ENCODE measurements around the gene TIAM1.

DNA sequence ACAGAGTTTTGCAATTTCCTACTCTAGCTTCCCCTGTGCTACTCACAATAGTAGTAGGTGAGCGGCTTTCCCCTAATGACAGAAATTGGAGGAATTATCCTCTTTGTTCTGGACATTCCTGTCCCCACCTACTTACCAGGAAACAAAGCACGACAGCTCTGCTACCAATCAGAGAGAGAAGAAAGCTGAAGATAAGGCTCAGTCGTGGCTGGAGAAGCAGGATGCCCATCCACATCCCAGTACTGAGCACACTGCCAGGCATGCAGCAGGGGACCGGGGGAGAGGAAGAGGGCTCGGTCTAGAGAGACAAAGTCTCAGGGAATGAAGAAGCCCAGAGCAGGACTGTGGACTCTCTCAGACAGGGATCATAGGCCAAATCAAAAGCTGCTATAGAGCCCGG is 171.7 kb downstream of the TIAM1 start:
- TF ChIP-seq, protein P1, sequence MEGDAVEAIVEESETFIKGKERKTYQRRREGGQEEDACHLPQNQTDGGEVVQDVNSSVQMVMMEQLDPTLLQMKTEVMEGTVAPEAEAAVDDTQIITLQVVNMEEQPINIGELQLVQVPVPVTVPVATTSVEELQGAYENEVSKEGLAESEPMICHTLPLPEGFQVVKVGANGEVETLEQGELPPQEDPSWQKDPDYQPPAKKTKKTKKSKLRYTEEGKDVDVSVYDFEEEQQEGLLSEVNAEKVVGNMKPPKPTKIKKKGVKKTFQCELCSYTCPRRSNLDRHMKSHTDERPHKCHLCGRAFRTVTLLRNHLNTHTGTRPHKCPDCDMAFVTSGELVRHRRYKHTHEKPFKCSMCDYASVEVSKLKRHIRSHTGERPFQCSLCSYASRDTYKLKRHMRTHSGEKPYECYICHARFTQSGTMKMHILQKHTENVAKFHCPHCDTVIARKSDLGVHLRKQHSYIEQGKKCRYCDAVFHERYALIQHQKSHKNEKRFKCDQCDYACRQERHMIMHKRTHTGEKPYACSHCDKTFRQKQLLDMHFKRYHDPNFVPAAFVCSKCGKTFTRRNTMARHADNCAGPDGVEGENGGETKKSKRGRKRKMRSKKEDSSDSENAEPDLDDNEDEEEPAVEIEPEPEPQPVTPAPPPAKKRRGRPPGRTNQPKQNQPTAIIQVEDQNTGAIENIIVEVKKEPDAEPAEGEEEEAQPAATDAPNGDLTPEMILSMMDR (conservative IDR thresholded peaks at IDR 0.05) = no peak
- TF ChIP-seq EZH2 (IDR thresholded peaks at IDR 0.05; ENCODE audit: low read depth) = no peak

Data from PC-9 (cell line).